Inflammatory macrophage (primary cell): ENCODE measurements around the gene USP11.

ENCODE experiments used
- DNase-seq, 2 donors: peaks; one replicate each; pipeline ENCODE4 v3.0.0-alpha.2; 2020 to 2022

The USP11 gene

DNA sequence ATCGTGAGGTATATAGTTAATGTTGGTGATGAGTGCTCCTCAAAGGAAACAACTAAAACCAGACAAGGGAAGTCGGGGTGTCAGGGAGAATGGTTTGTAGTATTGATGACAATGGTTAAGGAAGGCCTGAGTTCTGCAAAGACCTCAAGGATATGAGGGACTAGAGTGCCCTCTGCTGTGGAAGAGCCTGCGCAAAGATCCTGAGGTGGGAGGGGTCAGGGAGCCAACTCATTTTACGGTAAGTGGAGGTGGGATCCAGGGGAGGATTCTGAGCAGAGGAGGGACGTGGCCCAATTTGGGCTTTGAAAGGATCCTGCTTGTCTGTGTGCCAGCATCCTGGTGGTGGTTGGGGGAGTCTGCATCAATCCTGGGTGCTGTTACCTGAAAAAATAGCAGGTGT, 27.8 kb upstream of the USP11 start:
- DNase-seq = no peak

DNA sequence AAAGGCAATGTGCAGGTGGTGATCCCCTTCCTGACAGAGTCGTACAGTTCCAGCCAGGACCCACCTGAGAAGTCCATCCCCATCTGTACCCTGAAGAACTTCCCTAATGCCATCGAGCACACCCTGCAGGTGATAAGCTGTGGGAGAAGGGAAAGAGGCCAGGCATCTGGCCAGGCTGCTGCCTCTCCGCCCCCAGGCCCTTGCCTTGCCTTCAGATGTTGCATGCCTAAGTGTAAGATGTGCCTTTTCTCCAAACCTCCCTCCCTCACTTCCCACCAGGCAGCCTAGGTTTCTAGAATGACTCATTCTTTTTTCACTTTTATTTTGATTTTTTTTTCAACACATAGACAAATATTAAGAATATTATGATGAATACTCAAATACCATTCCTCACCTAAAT, 26.5 kb upstream of the USP11 start:
- DNase-seq = no peak

DNA sequence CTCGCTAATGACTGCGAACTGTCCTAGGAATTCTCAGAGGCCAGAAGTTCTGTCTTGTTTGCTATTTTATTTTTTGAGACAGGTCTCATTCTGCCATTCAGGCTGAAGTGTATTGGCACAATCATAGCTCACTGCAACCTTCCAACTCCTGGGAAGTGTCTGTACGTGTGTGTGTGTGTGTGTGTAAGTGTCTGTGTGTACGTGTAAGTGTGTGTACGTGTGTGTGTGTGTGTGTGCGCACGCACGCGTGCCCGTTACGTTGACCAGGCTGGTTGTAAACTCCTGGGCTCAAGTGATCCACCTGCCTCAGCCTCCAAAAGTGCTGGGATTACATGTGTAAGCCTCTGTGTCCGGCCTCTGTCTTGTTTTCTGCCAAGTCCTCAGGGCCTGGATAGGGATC, 24.7 kb upstream of the USP11 start:
- DNase-seq = no peak

GRCh38 chrX:47209508-47210238, 23.1 kb upstream of the USP11 start:
- no peak for DNase-seq

GRCh38 chrX:47210661-47211425, 22.0 kb upstream of the USP11 start:
- no peak for DNase-seq

DNA sequence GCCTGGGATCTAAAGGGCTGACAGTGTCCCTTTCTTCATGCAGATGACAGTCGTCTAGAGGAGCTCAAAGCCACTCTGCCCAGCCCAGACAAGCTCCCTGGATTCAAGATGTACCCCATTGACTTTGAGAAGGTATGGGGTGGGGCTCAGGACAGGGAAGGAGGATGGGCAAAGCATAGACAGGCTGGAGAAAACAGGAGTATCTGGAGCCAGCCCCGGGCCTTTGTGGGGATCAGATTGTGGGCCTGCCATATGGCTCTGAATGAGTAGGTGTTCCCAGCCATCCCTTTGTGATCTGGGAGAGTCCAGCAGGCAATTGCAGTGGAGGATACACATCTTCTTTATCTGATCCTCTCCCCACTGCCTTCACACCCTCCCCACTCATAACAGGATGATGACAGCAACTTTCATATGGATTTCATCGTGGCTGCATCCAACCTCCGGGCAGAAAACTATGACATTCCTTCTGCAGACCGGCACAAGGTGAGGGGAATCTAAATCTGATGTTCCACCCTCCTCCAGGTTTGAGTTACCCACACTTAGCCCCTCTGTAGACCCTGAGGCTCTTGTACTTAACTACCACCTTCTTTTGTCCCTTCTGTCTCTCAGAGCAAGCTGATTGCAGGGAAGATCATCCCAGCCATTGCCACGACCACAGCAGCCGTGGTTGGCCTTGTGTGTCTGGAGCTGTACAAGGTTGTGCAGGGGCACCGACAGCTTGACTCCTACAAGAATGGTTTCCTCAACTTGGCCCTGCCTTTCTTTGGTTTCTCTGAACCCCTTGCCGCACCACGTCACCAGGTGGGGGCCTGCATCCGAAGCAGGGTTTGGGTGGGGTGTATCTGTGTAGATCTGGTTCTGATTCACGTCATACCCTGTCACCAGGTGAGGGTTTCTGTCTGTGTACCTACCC, 20.2 kb upstream of the USP11 start:
- DNase-seq = no peak

- no peak for DNase-seq
Observed at GRCh38 chrX:47214435-47215077, 18.3 kb upstream of the USP11 start.

- DNase-seq = no peak
Observed at GRCh38 chrX:47215291-47215900, 17.4 kb upstream of the USP11 start.

DNA sequence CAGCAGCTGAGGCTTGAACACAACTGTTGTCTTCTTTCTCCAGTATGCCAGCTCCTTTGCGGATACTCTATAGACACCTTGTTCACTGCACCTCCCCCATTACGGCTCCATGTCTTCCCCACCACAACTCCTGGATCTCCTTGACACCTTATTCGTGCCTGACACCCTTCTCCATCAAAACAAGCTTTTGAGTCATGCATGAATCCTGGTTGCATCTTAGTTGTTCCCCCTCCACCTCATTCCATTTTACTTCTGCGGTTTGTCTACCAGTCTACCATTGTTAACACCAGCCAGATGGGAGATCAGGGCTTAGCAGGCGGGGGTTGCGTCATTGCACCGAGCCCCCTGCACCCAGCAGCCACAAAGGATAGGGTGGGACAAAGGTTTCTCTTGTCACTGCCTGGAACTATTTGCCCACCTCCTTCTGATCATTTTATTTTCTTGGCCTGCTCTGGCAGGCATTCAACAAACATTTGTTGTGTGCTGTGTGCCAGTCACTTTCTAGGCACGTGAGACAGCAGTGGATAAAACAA, 16.4 kb upstream of the USP11 start:
- DNase-seq = no peak

GRCh38 chrX:47217121-47217851, 15.5 kb upstream of the USP11 start:
- DNase-seq = peak; percentile 3 to 29

- DNase-seq = peak; percentile 97 to 98
Observed at GRCh38 chrX:47217852-47218279, 14.9 kb upstream of the USP11 start.

DNA sequence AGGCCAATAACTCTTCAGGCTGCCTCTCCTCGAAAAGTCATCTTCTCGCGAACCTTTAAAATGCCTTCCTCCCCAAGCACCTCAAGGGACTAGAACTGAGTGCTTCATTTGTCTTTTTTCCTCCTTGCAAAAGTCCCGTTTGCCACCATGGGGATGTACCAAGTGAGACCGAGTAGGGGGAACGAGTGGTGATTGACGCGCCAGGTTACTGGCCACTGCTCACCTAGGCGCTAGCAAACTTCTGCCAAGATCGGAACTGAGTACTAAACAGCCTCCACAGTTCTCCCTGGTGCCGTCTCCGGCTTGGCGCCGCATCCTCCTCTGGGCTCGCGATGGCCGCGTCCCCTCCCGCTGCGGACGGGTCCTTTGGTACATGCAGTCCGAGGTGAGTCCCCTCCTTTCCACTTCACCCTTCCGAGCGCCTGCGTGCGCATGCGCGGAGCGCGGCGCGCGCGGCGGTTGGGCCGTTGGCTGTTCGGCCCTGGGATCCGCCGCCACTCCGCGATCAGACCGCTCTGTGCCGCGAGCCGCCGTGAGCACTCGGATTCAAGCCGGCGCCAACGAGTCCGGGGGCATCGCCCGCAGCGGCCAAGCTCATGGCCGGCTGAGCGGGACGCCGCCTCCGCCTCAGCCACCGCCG, 14.4 kb upstream of the USP11 start, which contains the start of gene CDK16:
Gene CDK16 (plus strand): TSS at position 402 of the 640 bp plus-strand sequence. CDS start 4,877 bp downstream, outside the sequence.
- peak; percentile 71 to 80 for DNase-seq

GRCh38 chrX:47218920-47219815, 13.6 kb upstream of the USP11 start:
- DNase-seq = peak; percentile 7 to 44

DNA sequence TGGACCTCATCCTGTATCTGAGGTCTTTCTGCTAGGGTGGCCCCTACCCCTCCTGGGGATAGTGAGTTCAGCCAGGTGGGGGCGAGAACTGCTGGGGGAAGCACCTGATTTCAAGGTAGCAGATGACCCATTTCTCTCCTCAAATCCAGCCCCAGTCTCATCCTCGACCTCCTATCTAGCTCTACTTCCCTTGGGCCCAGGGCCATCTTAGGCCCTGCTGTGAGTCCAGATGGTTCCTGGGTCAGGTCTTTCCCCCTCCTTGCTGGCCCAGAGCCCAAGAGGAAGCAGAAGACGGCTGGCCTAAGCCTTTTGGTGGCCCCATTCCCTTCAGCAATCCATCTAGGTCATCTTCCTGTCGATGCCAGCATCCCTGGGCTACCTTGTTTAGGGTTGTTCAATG, 11.1 kb upstream of the USP11 start:
- no peak for DNase-seq

DNA sequence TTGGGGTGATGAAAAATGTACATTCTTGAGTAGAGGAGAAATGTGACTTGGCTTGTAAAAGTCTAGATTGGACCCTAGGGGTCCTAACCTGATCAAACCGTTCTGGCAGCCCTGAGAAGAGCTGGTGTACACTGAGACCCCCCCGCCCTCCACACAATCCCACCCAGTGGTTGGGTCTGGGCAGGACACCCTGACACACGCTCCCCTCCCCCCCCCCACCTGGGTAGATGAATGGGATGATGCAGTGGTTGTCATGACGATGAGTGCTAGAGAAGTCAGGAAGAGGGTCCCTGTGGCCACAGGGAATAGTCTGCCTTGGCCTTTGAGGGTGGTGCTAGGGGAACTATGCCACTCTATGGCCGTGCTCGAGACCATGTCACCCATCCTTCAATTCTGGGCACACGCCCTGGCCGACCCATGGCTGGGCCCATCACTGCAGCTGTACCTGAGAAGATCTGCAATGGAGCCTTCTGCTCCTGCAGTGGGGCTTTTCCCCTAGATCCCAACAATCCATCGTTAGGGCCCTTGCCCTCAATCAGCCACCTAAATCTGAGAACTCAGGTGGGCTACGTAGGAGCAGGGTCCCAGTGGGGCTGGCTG, 10.0 kb upstream of the USP11 start:
- no peak for DNase-seq

- DNase-seq = no peak
Observed at GRCh38 chrX:47223476-47224250, 9.1 kb upstream of the USP11 start.

DNA sequence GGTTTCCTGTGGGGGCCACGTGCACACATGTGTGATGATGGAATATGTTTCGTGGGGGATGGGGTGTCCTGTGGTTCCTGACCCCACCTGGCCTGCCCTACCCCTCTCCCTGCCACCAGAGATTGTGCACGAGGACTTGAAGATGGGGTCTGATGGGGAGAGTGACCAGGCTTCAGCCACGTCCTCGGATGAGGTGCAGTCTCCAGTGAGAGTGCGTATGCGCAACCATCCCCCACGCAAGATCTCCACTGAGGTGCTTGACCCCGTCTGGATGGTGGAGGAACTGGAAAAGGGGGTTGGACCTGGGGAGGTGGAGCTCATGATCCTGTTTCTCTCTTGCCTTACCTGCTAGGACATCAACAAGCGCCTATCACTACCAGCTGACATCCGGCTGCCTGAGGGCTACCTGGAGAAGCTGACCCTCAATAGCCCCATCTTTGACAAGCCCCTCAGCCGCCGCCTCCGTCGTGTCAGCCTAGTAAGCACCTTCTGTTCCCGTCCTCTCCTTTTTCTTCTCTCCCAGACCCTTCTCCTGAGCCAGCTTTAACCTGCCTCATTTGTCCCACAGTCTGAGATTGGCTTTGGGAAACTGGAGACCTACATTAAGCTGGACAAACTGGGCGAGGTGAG, 8.4 kb upstream of the USP11 start:
- no peak for DNase-seq

DNA sequence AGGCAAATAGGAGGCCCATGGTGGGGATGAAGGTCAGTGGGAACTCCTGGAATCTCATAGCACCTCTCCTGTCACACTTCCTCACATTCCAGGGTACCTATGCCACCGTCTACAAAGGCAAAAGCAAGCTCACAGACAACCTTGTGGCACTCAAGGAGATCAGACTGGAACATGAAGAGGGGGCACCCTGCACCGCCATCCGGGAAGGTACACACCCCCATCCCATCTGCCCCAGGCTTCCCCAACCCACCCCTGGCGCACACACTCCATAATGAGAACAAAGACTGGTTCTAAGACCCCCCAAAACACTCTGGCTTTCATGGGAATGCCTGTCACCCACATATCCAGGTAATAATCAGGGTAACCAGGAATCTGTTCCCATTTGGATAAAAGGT, 7.9 kb upstream of the USP11 start:
- DNase-seq = no peak
